CD4-positive, alpha-beta T cell treated with Interleukin-12 subunit alpha and Interleukin-12 subunit beta, for 1 hour (primary cell): ENCODE data around the gene TAAR9.
"Not testable (repeated sequence)": the region's sequence is repeated elsewhere in the genome, so short reads cannot be mapped to it uniquely, and the experiment has no call there.

ENCODE experiments used
- DNase-seq: peaks from one replicate; pipeline ENCODE4 v3.0.0-alpha.2; 2020

The TAAR9 gene

GRCh38 chr6:132520953-132521352 lies 17.1 kb upstream of the TAAR9 start:
- no peak for DNase-seq

- no peak for DNase-seq
Observed at GRCh38 chr6:132524646-132525045, 13.4 kb upstream of the TAAR9 start.

GRCh38 chr6:132525866-132526265 lies 12.2 kb upstream of the TAAR9 start:
- no peak for DNase-seq

- no peak for DNase-seq
Observed at GRCh38 chr6:132526461-132526860, 11.6 kb upstream of the TAAR9 start.

- no peak for DNase-seq
Observed at GRCh38 chr6:132527791-132528190, 10.3 kb upstream of the TAAR9 start.

GRCh38 chr6:132530293-132530974 lies 7.6 kb upstream of the TAAR9 start:
- peak; percentile 69 for DNase-seq

GRCh38 chr6:132534546-132534945 lies 3.5 kb upstream of the TAAR9 start:
- not testable (repeated sequence) for DNase-seq

GRCh38 chr6:132537145-132537544 lies 932 bp upstream of the TAAR9 start:
- no peak for DNase-seq

GRCh38 chr6:132544826-132545225 lies 6.7 kb downstream of the TAAR9 start:
- DNase-seq, result no peak

GRCh38 chr6:132548746-132549463 lies 10.8 kb downstream of the TAAR9 start:
- no peak for DNase-seq

GRCh38 chr6:132551214-132551613 lies 13.1 kb downstream of the TAAR9 start:
- DNase-seq, result no peak

- DNase-seq, result no peak
Observed at GRCh38 chr6:132552372-132552771, 14.3 kb downstream of the TAAR9 start, which contains the start of gene TAAR8. Gene TAAR8, plus strand, starts transcription at chr6:132552672. Its CDS starts 21 bp downstream, at chr6:132552693.

- DNase-seq, result not testable (repeated sequence)
Observed at GRCh38 chr6:132560087-132560486, 22.0 kb downstream of the TAAR9 start.

GRCh38 chr6:132566404-132566803 lies 28.3 kb downstream of the TAAR9 start:
- DNase-seq, result no peak

GRCh38 chr6:132567566-132567965 lies 29.5 kb downstream of the TAAR9 start:
- DNase-seq, result no peak

- DNase-seq, result no peak
Observed at GRCh38 chr6:132568611-132569010, 30.5 kb downstream of the TAAR9 start.

- no peak for DNase-seq
Observed at GRCh38 chr6:132569170-132569569, 31.1 kb downstream of the TAAR9 start.

- no peak for DNase-seq
Observed at GRCh38 chr6:132570221-132570777, 32.2 kb downstream of the TAAR9 start, which contains the start of gene TAAR6. Gene TAAR6, plus strand, starts transcription at chr6:132570322. Its CDS starts 0 bp downstream, at chr6:132570322.

GRCh38 chr6:132571774-132572173 lies 33.7 kb downstream of the TAAR9 start:
- no peak for DNase-seq

GRCh38 chr6:132584698-132585097 lies 46.6 kb downstream of the TAAR9 start:
- DNase-seq, result no peak

- peak; percentile 4 for DNase-seq
Observed at GRCh38 chr6:132587424-132587823, 49.3 kb downstream of the TAAR9 start.
